HEK293T (cell line): Measurements from ENCODE around the gene AVPR1B.

Source experiments
- CTCF ChIA-PET: fragments of 350-600 bp; formaldehyde crosslinking; extraction: SDS; loops from one replicate; lab custom pipeline; 2021; ENCODE audit warnings: antibody characterized with exemption, inconsistent platforms; lab: Yijun Ruan, JAX
- POLR2A ChIA-PET: fragments of 350-600 bp; formaldehyde crosslinking; extraction: SDS; loops from one replicate; lab custom pipeline; 2020; ENCODE audit warnings: antibody characterized with exemption, inconsistent platforms; lab: Yijun Ruan, JAX
- DNase-seq: peaks from one replicate; pipeline ENCODE4 v3.0.0; 2012; ENCODE audit warnings: mixed read lengths; ENCODE audit errors: extremely low spot score
- ARNT ChIP-seq: fragments of 450-650 bp; IDR thresholded peaks from 2 replicates; pipeline ENCODE4 v1.6.1; 2017; ENCODE audit warnings: mild to moderate bottlenecking
- BHLHE40 ChIP-seq: fragments of 450-650 bp; IDR thresholded peaks from 2 replicates; pipeline ENCODE4 v1.6.1; 2016; ENCODE audit warnings: mild to moderate bottlenecking, moderate library complexity, borderline replicate concordance
- CTBP1 ChIP-seq: fragments of 450-650 bp; IDR thresholded peaks from 2 replicates; pipeline ENCODE4 v1.6.1; 2016; ENCODE audit warnings: borderline replicate concordance
- ELF4 ChIP-seq: fragments of 450-650 bp; IDR thresholded peaks from 2 replicates; pipeline ENCODE4 v1.6.1; 2017; ENCODE audit warnings: antibody characterized with exemption
- FOXA1 ChIP-seq: fragments of 450-650 bp; IDR thresholded peaks from 2 replicates; pipeline ENCODE4 v1.6.1; 2016; ENCODE audit warnings: mild to moderate bottlenecking
- FOXK2 ChIP-seq: fragments of 450-650 bp; IDR thresholded peaks from 2 replicates; pipeline ENCODE4 v1.6.1; 2016; ENCODE audit warnings: mild to moderate bottlenecking
- FOXM1 ChIP-seq: fragments of 450-650 bp; IDR thresholded peaks from 2 replicates; pipeline ENCODE4 v1.6.1; 2017; ENCODE audit warnings: mild to moderate bottlenecking, borderline replicate concordance
- HDGF ChIP-seq: fragments of 450-650 bp; IDR thresholded peaks from 2 replicates; pipeline ENCODE4 v1.6.1; 2017; ENCODE audit warnings: antibody characterized with exemption, borderline replicate concordance
- L3MBTL2 ChIP-seq: fragments of 450-650 bp; conservative IDR thresholded peaks from 2 replicates; pipeline ENCODE4 v1.6.1; 2016; ENCODE audit warnings: mild to moderate bottlenecking
- LEF1 ChIP-seq: fragments of 450-650 bp; IDR thresholded peaks from 2 replicates; pipeline ENCODE4 v1.6.1; 2017; ENCODE audit warnings: mild to moderate bottlenecking, borderline replicate concordance
- NFRKB ChIP-seq: fragments of 450-650 bp; IDR thresholded peaks from 2 replicates; pipeline ENCODE4 v1.6.1; 2016; ENCODE audit warnings: mild to moderate bottlenecking, moderate library complexity
- PKNOX1 ChIP-seq: fragments of 450-650 bp; IDR thresholded peaks from 2 replicates; pipeline ENCODE4 v1.6.1; 2016
- SP1 ChIP-seq: fragments of 450-650 bp; IDR thresholded peaks from 2 replicates; pipeline ENCODE4 v1.6.1; 2017
- SUZ12 ChIP-seq: fragments of 450-650 bp; IDR thresholded peaks from 2 replicates; pipeline ENCODE4 v1.6.1; 2016; ENCODE audit warnings: mild to moderate bottlenecking
- TARDBP ChIP-seq: fragments of 450-650 bp; IDR thresholded peaks from 2 replicates; pipeline ENCODE4 v1.6.1; 2016
- ZNF384 ChIP-seq: fragments of 450-650 bp; IDR thresholded peaks from 2 replicates; pipeline ENCODE4 v1.6.1; 2016

AVPR1B gene

GRCh38 chr1:206114692-206115640 lies 2.2 kb downstream of the AVPR1B start:
- CTCF ChIA-PET: interaction anchor here (0.7 to 1.1 kb wide), 3 partner anchors 9 to 138 kb away, joined by 3 to 5 read pairs (median 3); no protein-coding TSS in a partner anchor
- no peak for DNase-seq
- POLR2A ChIA-PET: no interaction called here
- no peak for TF ChIP-seq LEF1
- TF ChIP-seq ARNT: no peak
- no peak for TF ChIP-seq TARDBP
- no peak for TF ChIP-seq L3MBTL2
- TF ChIP-seq ZNF384: no peak

GRCh38 chr1:206112600-206113301 lies 4.4 kb downstream of the AVPR1B start:
- ChIA-PET POLR2A (no interaction called here), CTCF (no interaction called here)
- no peak for DNase-seq
- no peak for TF ChIP-seq ELF4
- TF ChIP-seq FOXA1: no peak
- no peak for TF ChIP-seq PKNOX1

- CTCF ChIA-PET: interaction anchor here (1.2 to 1.3 kb wide), 2 partner anchors 127 to 134 kb away, joined by 3 to 4 read pairs; no protein-coding TSS in a partner anchor
- POLR2A ChIA-PET: no interaction called here
- TF ChIP-seq PKNOX1 (no peak), SUZ12 (no peak), FOXM1 (no peak), ELF4 (no peak), L3MBTL2 (no peak), TARDBP (no peak), HDGF (no peak), BHLHE40 (no peak), CTBP1 (no peak), LEF1 (no peak), SP1 (no peak), FOXA1 (no peak)
These were observed 5.8 kb downstream of the AVPR1B start for GRCh38 chr1:206111271-206111927.

GRCh38 chr1:206110820-206111219 lies 6.4 kb downstream of the AVPR1B start:
- no peak for DNase-seq
- ChIA-PET CTCF (interaction anchor here (1.1 to 1.3 kb wide), 3 partner anchors 127 to 133 kb away, joined by 3 to 4 read pairs (median 3); no protein-coding TSS in a partner anchor), POLR2A (no interaction called here)
- TF ChIP-seq SP1 (no peak), LEF1 (no peak), FOXA1 (no peak), ZNF384 (no peak), ELF4 (no peak), CTBP1 (no peak), FOXM1 (no peak), FOXK2 (no peak), SUZ12 (no peak), BHLHE40 (no peak), NFRKB (no peak), PKNOX1 (no peak), L3MBTL2 (no peak), TARDBP (no peak)

More at GRCh38 chr1:206111271-206111927, 5.8 kb downstream of the AVPR1B start:
- DNase-seq: no peak

- TF ChIP-seq FOXA1 (no peak), FOXK2 (no peak), ELF4 (no peak), PKNOX1 (no peak), TARDBP (no peak), FOXM1 (no peak), HDGF (no peak), CTBP1 (no peak), BHLHE40 (no peak), SUZ12 (no peak), SP1 (no peak), L3MBTL2 (no peak), ARNT (no peak), NFRKB (no peak), LEF1 (no peak), ZNF384 (no peak)
- DNase-seq: no peak
- POLR2A ChIA-PET: no interaction called here
- CTCF ChIA-PET: interaction anchor here (1.1 to 2.6 kb wide), 2 partner anchors 133 to 191 kb away, joined by 3 to 8 read pairs; no protein-coding TSS in a partner anchor
These were observed 7.0 kb downstream of the AVPR1B start for GRCh38 chr1:206110161-206110560.
